GM18873 (cell line): ENCODE results near the gene GPX2.

ENCODE experiments used
- ATAC-seq: cut with Tn5 transposase; IDR thresholded peaks from one replicate; pipeline ENCODE4 v1.9.1; 2021; ENCODE audit warnings: mild to moderate bottlenecking, moderate library complexity, moderate number of reproducible peaks; ENCODE audit not compliant: unreplicated experiment, low FRiP score

The GPX2 gene

DNA sequence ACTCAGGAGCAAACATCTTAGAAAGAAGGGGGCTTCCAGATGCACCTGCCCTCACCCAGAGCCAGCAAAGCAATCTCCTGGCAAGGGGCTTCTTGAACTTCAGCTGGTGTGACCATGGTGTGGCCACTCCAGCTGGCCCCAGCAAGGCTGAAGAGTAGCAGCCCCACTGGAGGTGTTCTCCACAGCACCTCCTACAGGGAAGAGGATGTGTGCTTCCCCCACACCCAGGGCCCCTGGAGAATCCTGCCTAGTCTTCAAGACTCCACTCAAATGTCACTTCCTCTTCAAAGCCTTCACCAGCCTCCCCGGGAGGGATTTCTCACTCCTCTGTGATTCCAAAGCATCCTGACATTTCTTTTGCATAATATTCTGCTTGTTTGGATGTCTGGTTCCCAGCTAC, 21.1 kb upstream of the GPX2 start:
- no peak for ATAC-seq

DNA sequence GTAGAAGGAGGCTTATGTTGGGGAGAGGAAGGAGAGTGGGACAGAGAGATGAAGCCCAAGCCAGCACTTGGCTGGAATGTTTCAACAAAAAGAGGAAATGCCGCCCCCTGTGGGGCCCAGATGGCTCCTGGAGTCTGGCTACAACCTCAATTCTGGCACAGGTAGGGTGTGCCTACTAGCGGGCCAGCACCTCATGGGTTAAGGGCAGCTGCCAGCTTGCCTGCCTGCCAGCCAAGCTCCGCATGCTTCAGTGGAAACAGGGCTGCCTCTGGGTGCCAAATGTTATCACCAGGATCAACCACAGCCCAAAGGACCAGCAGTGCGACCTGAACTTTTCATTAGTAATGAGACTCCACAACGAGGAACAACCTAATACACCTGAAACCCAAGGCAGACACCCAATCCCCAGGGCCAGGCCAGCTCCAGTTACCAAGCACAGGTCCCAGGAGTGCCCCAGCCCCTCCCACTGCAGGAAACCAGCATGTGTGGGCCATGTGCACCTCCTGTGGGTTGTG, 18.3 kb upstream of the GPX2 start:
- no peak for ATAC-seq

DNA sequence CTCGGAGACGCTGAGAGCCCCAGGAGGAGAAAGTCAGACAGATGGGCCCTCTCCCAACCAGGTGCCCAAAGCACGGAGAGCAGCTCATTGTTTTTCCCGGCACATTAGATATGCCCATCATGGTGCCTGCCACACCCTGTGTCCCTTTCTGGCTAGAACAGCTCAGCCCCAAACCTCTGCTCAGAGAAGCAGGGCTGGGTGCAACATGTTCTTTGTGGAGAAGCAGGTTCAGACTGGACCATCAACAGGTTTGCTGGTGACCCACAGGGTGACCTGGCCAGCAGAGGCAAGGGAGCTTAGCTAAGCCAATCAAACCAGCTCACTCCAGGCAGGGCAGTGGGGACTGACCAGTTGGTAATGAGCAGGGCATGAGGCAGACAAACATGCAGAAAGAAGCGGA, 16.2 kb upstream of the GPX2 start:
- ATAC-seq, result no peak

DNA sequence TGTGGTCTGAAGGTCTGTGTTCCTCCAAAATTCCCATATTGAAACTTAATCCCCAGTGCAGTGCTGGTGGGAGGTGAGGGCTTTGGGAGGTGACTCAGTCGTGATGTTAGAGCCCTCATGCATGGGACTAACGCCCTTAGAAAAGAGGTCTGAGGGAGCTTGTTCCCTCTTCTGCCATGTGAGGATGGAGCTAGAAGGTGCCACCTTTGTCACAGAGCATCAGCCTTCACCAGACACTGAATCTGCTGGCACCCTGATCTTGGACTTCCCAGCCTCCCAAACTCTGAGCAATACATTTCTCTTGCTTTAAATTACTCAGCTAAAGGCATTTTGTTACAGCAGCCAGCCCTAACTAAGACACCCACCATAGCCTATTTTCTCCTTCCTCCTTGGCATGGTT, 15.7 kb upstream of the GPX2 start:
- no peak for ATAC-seq

DNA sequence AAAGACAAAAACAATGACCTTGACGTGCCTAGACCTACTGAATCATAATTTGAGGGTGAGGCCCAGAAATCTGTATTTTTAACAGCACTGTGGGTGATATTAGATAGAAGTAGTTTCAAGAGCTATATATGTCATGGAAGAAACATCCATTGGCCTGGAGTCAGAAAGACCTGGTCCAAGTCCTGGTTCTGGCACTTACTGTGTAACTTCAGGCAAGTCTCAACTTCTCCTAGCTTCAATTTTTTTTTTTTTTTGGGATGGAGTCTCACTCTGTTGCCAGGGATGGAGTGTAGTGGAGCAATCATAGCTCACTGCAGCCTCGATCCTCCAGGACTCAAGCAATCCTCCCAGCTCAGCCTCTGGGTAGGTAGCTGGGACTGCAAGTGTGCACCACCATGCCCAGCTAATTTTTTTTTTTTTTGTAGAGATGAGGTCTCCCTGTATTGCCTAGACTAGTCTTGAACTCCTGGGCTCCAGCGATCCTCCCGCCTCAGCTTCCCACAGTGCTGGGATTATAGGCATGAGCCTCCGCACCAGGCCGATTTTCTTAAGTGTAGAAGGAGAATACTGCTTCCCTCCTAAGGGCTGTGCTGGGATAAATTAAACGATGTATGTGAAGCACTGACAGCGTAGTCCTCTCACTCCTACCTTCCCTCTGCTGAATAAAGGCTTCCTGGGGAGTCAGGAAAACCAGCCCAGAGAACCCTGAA, 14.3 kb upstream of the GPX2 start:
- no peak for ATAC-seq

DNA sequence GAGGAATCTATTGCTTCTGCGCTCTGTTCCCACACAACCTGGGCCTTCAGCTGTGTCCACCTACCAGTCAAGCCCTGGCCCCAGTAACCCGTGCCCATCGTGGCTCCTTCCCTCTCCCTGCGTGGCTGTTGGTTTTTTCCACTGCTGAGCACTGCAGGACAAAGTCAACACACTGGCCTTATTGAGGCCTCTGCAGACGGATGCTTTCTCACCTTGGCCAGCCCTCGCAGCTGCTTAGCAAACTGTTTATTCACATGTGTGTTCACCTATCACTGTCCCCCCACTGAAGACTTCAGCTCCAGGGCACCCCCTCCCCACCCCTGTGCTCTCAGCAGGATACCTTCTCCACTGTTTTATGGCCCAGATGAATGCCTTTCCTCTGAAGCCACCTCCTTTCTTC, 12.8 kb upstream of the GPX2 start:
- no peak for ATAC-seq

DNA sequence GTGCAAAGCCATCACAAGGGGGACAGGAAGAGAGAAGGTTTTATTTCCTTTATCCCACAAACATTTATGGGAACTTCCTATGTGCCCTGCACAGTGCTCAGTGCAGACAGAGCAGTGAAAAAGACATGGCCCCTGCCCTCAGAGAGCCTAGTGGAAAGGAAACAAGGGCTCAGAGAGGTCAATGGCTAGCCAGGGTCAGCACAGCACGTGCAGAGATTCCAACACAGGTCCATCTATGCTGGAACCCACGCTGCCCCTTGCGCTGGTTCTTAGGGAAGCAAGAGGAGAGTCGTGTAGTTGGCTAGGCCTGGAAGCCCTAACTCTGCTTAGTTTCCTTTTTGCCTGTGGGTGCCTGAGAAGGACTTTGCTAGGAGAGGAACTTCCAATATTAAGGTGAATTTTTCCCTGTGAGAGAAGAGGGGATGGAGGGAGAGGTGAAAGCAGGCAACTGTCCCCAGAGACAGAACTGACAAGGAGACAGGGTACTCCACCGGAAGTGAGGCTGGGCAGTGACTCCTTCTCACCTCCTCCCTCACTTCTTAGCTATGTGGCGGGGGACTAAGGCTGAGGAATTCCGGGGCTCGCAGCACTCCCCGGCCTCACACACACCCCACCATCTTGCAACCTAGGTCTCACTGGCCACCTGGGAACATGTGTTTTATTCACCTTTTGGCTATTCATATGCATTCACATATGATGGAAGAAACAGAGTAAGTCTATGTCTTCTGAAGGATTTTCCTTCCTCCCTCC, 12.1 kb upstream of the GPX2 start:
- ATAC-seq, result no peak

DNA sequence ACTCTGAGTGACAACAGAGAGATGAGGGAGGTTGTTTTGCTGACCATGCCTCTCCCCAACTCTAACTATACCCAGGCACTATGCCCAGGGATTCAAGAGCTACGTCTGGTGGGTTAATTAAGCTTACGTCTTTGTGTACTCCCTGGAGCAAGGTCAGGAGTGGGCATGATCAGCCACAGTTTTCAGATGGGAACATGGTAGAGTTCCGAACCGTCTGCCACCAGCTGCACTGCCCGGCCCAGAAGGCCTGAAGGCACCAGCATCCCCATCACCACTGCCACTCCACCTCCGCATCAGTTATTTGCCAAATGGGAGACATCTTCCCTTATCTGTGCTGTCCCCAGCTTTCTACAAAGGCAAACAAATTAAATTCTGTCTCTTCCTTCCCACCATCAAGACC, 11.1 kb upstream of the GPX2 start:
- no peak for ATAC-seq

DNA sequence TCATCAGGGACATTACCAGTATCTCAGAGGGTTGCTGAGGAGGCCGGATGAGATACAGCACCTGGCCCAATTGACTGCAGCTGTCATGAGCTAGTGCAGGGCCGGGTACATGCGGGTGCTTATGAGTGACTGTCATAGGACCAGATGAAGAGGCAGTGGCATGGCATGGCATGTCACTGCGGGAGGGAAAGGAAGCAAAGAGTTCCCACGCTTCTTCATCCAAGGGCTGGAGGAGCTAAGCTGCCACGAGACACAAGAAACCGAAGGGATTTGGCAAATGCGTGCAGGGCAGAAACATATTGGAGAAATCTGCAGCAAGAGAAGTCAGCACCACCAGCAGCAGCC, 10.7 kb upstream of the GPX2 start:
- no peak for ATAC-seq

DNA sequence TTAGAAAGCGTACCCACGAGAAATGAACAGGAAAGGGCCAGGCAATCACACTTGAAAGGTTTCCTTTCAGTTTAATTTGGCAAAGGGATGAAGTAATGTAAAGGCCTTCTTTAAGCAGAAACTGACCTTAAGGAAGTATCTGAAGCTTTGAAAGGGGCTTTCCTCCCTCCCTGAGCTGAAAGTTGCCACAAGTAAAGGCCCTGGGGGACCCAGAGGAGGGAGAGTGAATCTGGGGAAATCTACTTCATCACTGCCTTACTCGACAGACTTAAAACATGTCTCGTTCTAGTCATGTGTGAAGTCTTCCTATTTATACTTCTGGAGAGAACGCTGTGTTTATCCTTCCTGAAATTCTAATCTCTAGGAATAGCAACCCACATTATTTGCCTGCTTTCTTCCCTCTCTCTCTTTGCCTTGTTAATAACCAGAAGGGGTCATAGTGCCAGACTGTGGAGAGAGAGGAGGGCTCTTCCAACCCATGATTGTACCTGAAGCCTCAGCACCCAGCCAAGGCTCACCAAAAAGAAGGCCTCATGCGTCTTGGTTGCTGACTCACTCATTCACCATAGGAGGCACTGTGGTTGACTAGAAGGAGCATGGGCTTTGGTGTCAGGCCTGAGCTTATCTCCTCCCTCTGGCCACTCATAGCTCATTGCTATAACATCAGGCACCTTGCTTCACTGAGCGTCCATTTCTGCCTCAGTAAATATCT, 10.2 kb upstream of the GPX2 start:
- ATAC-seq, result no peak

DNA sequence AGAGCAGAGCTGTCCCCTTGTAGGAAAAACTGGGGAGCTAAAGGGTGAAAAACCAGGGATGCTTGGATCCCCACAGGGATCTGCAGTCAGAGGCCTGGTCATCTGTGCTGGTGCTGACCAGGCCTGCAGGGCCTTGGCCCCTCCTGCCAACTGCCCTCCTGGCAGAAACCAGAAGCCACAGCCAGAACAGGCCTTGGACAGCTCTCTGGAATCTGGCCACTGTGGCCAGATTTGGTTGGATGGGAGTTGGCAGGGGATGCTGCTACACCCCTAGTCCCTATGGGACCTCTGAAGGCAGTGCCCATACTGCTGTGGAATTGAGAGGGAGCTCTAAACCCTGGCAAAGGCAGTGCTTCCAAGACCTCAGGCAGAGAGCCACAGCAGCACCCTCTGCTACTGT, 9.2 kb upstream of the GPX2 start:
- ATAC-seq, result no peak

DNA sequence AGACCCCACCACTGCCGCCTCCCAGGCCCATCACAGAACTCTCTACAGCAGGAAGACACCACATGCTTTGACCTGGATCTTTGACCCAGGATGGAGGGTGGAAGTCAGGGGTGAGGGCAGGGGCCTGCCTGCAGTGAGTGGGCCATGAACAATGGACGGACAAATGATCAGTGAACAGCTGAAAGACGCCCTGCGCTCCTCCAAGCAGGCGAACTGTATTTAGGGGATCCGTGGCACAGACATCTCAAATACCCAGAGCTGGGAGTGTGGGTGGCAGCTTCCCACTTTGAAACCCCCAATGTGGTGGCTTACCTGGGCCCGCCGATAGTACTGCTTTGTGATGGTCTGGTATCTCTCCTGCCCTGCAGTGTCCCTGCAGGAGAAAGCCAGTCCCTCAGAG, 8.7 kb upstream of the GPX2 start:
- ATAC-seq, result no peak

DNA sequence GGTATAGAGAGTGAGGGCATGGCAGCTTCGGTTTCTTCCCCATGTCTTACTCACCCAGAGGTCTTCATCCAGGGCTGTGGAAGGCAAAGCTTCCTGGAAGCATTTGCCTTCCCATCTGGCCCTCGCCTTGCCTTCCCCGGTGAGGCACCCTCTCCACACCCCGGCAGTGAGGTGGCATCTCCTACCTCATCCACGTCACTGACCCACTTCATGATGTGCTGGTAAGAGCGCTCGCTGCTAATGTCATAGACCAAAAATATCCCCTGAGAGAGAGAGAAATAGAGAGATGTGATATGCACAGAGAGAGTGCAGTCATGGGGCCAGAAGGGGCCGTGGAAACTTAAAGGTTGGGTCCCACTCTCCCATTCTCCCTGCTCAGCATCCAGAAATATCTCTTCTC, 8.3 kb upstream of the GPX2 start:
- no peak for ATAC-seq

DNA sequence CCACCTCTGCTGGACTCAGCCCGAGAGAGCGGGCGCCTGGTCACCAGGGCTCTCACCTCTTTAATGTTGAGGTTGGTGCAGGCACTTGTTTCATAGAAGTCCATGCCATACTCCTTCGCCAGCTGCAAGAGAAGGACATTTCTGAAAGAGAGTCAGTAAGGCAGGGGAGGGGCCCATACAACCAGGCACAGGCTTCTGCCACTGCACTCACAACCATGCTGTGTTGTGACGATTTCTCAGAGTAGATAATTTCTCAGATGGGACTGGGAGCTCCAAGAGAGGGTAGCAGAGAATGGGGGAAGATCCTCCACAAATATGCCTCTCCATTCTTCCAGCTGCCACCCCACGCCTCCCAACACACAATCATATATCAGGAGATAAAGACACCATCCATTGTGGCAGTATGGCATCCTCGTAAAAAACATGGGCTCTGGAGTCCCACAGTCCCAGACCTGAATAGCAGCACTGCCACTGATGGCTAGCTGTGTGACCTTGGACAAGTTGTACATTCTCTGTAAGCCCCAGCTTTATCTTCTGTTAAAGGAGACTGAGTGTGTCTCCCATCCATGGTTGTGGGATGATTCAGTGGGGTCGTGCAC, 6.2 kb upstream of the GPX2 start:
- no peak for ATAC-seq

DNA sequence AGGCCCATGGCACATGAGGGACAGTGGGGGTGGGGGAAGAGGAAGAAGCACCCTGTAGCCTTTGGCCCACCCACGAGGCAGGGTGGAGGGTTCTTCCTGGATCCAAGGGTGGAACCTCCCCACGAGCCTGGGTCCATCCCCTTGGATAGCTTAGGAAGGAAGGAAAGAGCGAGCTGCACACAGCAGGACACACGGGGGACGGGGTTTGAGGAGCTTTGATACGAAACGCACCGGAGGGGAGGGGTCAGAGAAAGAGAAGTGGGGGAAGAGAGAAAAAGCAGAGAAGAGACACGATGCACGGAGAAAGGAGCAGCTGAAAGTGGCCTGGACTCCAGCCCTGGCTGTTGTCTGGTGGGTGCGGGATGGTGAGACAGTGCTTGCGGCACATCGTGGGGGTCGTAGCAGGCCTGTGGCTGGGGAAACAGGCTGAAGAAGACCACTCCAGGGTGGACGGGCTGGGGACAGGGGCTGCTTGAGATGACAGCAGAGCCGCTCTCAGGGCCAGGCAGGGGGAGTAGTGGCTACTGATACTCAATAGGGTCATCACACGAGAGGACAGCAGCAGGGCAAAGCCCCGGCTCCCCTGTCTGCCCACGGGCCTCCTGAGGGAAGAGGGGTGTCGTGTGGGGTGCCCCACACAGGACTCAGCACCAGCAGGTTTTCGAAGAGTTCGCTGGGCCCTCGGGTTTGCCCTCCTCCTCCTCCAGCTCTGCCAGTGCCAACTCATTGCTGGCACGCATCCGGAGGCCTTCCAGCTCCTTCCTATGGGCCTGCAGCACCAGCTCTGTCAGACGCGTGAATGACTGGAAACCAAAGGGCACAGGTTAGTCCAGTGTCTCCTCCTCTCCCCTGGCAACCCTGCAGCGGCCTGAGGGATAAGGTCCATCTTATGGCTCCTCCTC, 5.4 kb upstream of the GPX2 start:
- ATAC-seq, result no peak

DNA sequence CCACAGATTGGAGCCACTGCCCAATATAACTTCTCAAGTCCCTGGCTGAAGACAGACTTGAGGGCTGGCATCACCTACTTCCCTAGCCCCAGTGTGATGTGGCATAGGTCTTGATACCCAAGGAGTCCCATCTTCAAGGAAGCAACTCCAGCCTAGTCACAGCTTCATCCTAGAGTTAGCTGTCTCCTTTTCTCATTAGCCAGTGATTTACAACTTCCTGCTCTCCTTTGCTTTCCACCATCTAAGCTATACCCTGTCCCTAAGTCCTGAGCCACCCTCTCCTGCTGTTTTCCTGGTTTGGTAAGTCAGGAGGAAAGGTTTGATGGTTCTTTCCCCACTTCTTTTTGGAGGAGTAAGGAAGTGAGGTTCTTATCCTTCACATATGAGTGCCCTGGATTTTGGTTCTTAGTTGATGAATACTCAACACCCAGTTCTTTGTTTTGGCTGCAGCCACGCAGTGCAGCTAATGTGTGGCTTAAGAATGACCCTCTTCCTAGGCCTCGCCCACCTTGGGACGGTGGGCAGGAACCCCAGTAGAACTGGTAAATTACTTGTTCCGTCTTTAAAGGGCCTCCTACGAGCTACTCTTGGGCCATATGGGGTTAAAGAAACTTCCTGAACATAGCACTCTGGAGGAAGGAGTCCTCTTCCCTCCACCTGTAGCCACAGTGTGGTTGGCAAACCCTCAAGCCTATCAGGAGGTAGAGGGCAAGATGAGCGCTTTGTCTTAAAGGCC, 3.9 kb upstream of the GPX2 start:
- ATAC-seq, result no peak

DNA sequence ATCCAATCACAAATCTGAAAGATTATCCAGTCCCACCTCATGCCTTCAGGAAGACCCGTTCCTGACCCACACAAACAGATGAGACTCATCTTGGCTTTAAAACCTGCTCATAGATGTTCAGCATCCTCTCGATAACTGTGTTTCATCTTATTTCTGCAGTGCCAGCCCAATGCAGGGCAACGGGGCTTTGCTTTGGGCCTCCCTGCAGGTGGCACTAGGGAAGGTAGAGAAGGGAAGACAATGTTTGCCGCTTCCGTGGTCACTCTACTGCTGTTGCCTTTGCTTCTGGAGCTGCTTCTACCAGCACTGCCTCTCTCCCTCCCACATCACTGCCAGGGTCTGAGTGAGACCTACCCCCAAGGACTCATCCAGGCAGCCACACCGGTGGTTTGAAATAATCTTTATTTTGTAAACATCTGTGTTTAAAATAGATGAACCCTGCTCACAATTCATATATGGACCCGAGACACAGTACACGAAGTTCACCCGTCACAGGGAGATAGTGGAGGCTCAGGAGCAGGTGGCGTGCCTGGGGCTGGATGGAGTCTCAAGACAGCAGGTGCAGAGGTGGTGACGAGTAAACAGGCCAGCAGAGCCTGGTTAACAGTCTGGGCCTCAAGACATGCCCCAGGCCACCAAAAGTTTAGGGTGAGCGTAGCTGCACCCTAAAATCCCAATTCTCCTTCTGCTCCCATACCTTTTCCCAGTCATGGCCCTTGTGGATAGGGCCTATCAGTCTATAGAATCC, 3.1 kb upstream of the GPX2 start:
- ATAC-seq, result no peak

DNA sequence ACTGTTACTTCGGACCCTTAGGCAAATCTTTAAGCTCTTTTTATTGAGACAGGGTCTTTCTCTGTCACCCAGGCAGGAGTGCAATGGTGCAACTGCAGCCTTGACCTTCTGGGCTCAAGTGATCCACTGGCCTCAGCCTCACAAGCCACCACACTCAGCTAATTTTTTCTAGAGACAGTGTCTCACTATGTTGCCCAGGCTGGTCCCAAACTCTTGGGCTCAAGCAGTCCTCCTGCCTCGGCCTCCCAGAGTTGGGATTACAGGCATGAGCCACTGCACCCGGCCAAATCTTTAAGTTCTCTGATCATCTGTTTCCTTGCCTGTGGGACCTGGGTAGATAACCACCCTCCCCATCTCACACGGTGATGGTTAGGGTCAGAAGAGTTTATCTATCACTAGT, 2.3 kb upstream of the GPX2 start:
- ATAC-seq, result no peak

DNA sequence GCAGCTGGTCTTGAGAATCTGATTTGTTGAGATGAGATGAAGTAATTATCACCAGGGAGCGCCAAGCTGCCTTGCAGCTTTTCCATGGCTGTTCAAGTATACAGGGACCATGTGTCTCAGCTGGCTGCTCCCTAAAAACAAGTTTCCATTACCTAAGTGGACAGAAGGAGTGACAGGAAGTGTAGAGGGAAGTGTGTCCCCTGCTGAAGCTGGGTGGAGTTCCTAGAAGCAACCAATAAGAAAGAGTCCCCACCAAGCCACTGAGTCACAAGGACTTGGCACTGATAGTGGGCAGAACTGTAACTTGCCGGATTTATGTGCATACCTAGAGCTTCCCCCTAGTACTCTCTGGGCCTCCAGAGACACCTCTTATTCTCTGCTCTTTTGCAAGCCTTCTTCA, 1.5 kb upstream of the GPX2 start:
- ATAC-seq, result no peak
